ENCODE data around the gene PPP3R1.
"Not testable (repeated sequence)": the region's sequence is repeated elsewhere in the genome, so short reads cannot be mapped to it uniquely, and the experiment has no call there.

The PPP3R1 gene

GRCh38 chr2:68177541-68177940, 74.8 kb downstream of the PPP3R1 start:
- Histone ChIP-seq H2BK5ac (ENCODE audit: low read depth, low read length, poor library complexity) (no peak overlapping the region), H4K12ac (ENCODE audit: low read depth, low read length) (no peak overlapping the region), H4K8ac (ENCODE audit: low read depth, low read length) (no peak overlapping the region), H3K4me3 (ENCODE audit: low read depth, low read length) (no peak overlapping the region), H3K27ac (ENCODE audit: low read depth, low read length) (no peak overlapping the region), H3K4me2 (ENCODE audit: low read length) (no peak overlapping the region), H2BK12ac (ENCODE audit: low read length) (no peak overlapping the region), H3K4me1 (ENCODE audit: control insufficient read depth in 1 of 2, insufficient read depth in 2 of 2, low read length in 2 of 2) (no peaks in the 10 kb centered on the region), H3K14ac (ENCODE audit: low read length) (no peak overlapping the region), H3K4ac (ENCODE audit: low read depth, low read length) (no peak overlapping the region), H3K23ac (ENCODE audit: low read length) (no peak overlapping the region), H3K9me3 (ENCODE audit: insufficient read depth, low read depth, low read length) (no peaks in the 10 kb centered on the region), H3K18ac (ENCODE audit: low read length) (no peak overlapping the region), H2AFZ (ENCODE audit: insufficient read depth, low read length, poor library complexity) (no peak overlapping the region), H3K9ac (ENCODE audit: low read length) (no peak overlapping the region), H3K27me3 (ENCODE audit: insufficient read depth, low read length) (no peaks in the 10 kb centered on the region), H2BK120ac (ENCODE audit: insufficient read depth, low read length, poor library complexity) (no peak overlapping the region), H3K79me2 (ENCODE audit: control insufficient read depth, insufficient read depth, low read length, poor library complexity) (no peaks in the 10 kb centered on the region), H3K36me3 (ENCODE audit: control insufficient read depth in 1 of 2, insufficient read depth in 2 of 2, low read length in 2 of 2) (peaks cover 8 to 11% of the 10 kb centered on the region in 2 experiments), H3K79me1 (ENCODE audit: low read length) (no peaks in the 10 kb centered on the region), H2AK5ac (ENCODE audit: low read length) (no peak overlapping the region), H4K91ac (ENCODE audit: low read depth, low read length) (no peak overlapping the region)
- no peak for DNase-seq
- WGBS (ENCODE audit: extremely low coverage, insufficient coverage, insufficient read length): no CpG with 5 or more reads among the region's 2 CpGs

GRCh38 chr2:68176657-68177056, 75.7 kb downstream of the PPP3R1 start:
- Histone ChIP-seq H3K36me3 (ENCODE audit: control insufficient read depth in 1 of 2, insufficient read depth in 2 of 2, low read length in 2 of 2) (peaks cover 11 to 17% of the 10 kb centered on the region in 2 experiments), H4K12ac (ENCODE audit: low read depth, low read length) (no peak overlapping the region), H3K4me1 (ENCODE audit: control insufficient read depth in 1 of 2, insufficient read depth in 2 of 2, low read length in 2 of 2) (no peaks in the 10 kb centered on the region), H3K27ac (ENCODE audit: low read depth, low read length) (no peak overlapping the region), H3K27me3 (ENCODE audit: insufficient read depth, low read length) (no peaks in the 10 kb centered on the region), H3K14ac (ENCODE audit: low read length) (no peak overlapping the region), H2BK12ac (ENCODE audit: low read length) (no peak overlapping the region), H4K8ac (ENCODE audit: low read depth, low read length) (no peak overlapping the region), H3K4me2 (ENCODE audit: low read length) (no peak overlapping the region), H2BK120ac (ENCODE audit: insufficient read depth, low read length, poor library complexity) (no peak overlapping the region), H3K4me3 (ENCODE audit: low read depth, low read length) (no peak overlapping the region), H2AFZ (ENCODE audit: insufficient read depth, low read length, poor library complexity) (no peak overlapping the region), H3K79me2 (ENCODE audit: control insufficient read depth, insufficient read depth, low read length, poor library complexity) (no peaks in the 10 kb centered on the region), H3K9me3 (ENCODE audit: insufficient read depth, low read depth, low read length) (no peaks in the 10 kb centered on the region), H3K23ac (ENCODE audit: low read length) (no peak overlapping the region), H3K4ac (ENCODE audit: low read depth, low read length) (no peak overlapping the region), H2AK5ac (ENCODE audit: low read length) (no peak overlapping the region), H4K91ac (ENCODE audit: low read depth, low read length) (no peak overlapping the region), H3K79me1 (ENCODE audit: low read length) (no peaks in the 10 kb centered on the region), H3K18ac (ENCODE audit: low read length) (no peak overlapping the region), H3K9ac (ENCODE audit: low read length) (no peak overlapping the region), H2BK5ac (ENCODE audit: low read depth, low read length, poor library complexity) (no peak overlapping the region)
- DNase-seq: no peak
- WGBS (ENCODE audit: extremely low coverage, insufficient coverage, insufficient read length): no CpG with 5 or more reads among the region's 7 CpGs

GRCh38 chr2:68175210-68175609, 77.1 kb downstream of the PPP3R1 start:
- H3K79me1 ChIP-seq (ENCODE audit: low read length); H3K4me3 ChIP-seq (ENCODE audit: low read depth, low read length); H2BK5ac ChIP-seq (ENCODE audit: low read depth, low read length, poor library complexity); H2BK12ac ChIP-seq (ENCODE audit: low read length); H2AK5ac ChIP-seq (ENCODE audit: low read length); H3K18ac ChIP-seq (ENCODE audit: low read length); DNase-seq; H3K79me2 ChIP-seq (ENCODE audit: control insufficient read depth, insufficient read depth, low read length, poor library complexity); H3K4me1 ChIP-seq (ENCODE audit: control insufficient read depth in 1 of 2, insufficient read depth in 2 of 2, low read length in 2 of 2); H3K9ac ChIP-seq (ENCODE audit: low read length); H2AFZ ChIP-seq (ENCODE audit: insufficient read depth, low read length, poor library complexity); H4K8ac ChIP-seq (ENCODE audit: low read depth, low read length); H3K14ac ChIP-seq (ENCODE audit: low read length); H3K23ac ChIP-seq (ENCODE audit: low read length); H4K12ac ChIP-seq (ENCODE audit: low read depth, low read length); H3K27ac ChIP-seq (ENCODE audit: low read depth, low read length); H3K27me3 ChIP-seq (ENCODE audit: insufficient read depth, low read length); H3K4ac ChIP-seq (ENCODE audit: low read depth, low read length); H3K4me2 ChIP-seq (ENCODE audit: low read length); H2BK120ac ChIP-seq (ENCODE audit: insufficient read depth, low read length, poor library complexity); H4K91ac ChIP-seq (ENCODE audit: low read depth, low read length); H3K9me3 ChIP-seq (ENCODE audit: insufficient read depth, low read depth, low read length): not testable (repeated sequence)
- no CpG with 5 or more reads among the region's 4 CpGs for WGBS (ENCODE audit: extremely low coverage, insufficient coverage, insufficient read length)
- peaks cover 14 to 20% of the 10 kb centered on the region in 2 experiments for H3K36me3 ChIP-seq (ENCODE audit: control insufficient read depth in 1 of 2, insufficient read depth in 2 of 2, low read length in 2 of 2)

GRCh38 chr2:68172990-68173700, 79.2 kb downstream of the PPP3R1 start:
- Histone ChIP-seq H3K36me3 (ENCODE audit: control insufficient read depth in 1 of 2, insufficient read depth in 2 of 2, low read length in 2 of 2) (peaks cover 14 to 18% of the 10 kb centered on the region in 2 experiments), H3K79me2 (ENCODE audit: control insufficient read depth, insufficient read depth, low read length, poor library complexity) (no peaks in the 10 kb centered on the region), H2BK5ac (ENCODE audit: low read depth, low read length, poor library complexity) (no peak overlapping the region), H3K27me3 (ENCODE audit: insufficient read depth, low read length) (no peaks in the 10 kb centered on the region), H3K9ac (ENCODE audit: low read length) (no peak overlapping the region), H3K27ac (ENCODE audit: low read depth, low read length) (no peak overlapping the region), H3K23ac (ENCODE audit: low read length) (no peak overlapping the region), H2BK120ac (ENCODE audit: insufficient read depth, low read length, poor library complexity) (no peak overlapping the region), H2AFZ (ENCODE audit: insufficient read depth, low read length, poor library complexity) (no peak overlapping the region), H4K12ac (ENCODE audit: low read depth, low read length) (no peak overlapping the region), H3K18ac (ENCODE audit: low read length) (no peak overlapping the region), H3K4me3 (ENCODE audit: low read depth, low read length) (no peak overlapping the region), H3K9me3 (ENCODE audit: insufficient read depth, low read depth, low read length) (peaks cover 1% of the 10 kb centered on the region), H3K79me1 (ENCODE audit: low read length) (no peaks in the 10 kb centered on the region), H4K91ac (ENCODE audit: low read depth, low read length) (no peak overlapping the region), H3K4me2 (ENCODE audit: low read length) (no peak overlapping the region), H3K4ac (ENCODE audit: low read depth, low read length) (no peak overlapping the region), H2AK5ac (ENCODE audit: low read length) (no peak overlapping the region), H3K14ac (ENCODE audit: low read length) (no peak overlapping the region), H3K4me1 (ENCODE audit: control insufficient read depth in 1 of 2, insufficient read depth in 2 of 2, low read length in 2 of 2) (no peaks in the 10 kb centered on the region), H2BK12ac (ENCODE audit: low read length) (no peak overlapping the region), H4K8ac (ENCODE audit: low read depth, low read length) (no peak overlapping the region)
- no peak for DNase-seq
- no CpG with 5 or more reads among the region's 8 CpGs for WGBS (ENCODE audit: extremely low coverage, insufficient coverage, insufficient read length)

Measured in trophoblast cell (in vitro differentiated cells and primary cell).